Measurements from ENCODE around the gene SLC35A2.

The SLC35A2 gene

GRCh38 chrX:48911412-48912182 is at the start of gene SLC35A2:
SLC35A2 (minus strand) TSS chrX:48911646; CDS start chrX:48911636, 10 bp downstream.
- peak; percentile 65 to 72 for DNase-seq (ENCODE audit: low read depth in 2 of 2, low spot score in 1 of 2)

- no peak for DNase-seq (ENCODE audit: low read depth in 2 of 2, low spot score in 1 of 2)
These were observed 48.8 kb upstream of the SLC35A2 start for GRCh38 chrX:48960291-48960690.

GRCh38 chrX:48958635-48959094 is 47.2 kb upstream of the SLC35A2 start:
- no peak for DNase-seq (ENCODE audit: low read depth in 2 of 2, low spot score in 1 of 2)

GRCh38 chrX:48957827-48958634 is 46.6 kb upstream of the SLC35A2 start:
- peak; percentile 79 to 87 for DNase-seq (ENCODE audit: low read depth in 2 of 2, low spot score in 1 of 2)

GRCh38 chrX:48957477-48957826 is 46.0 kb upstream of the SLC35A2 start, which contains the start of gene OTUD5:
OTUD5 (minus strand) TSS chrX:48957607; CDS start chrX:48957570, 37 bp downstream.
- DNase-seq (ENCODE audit: low read depth in 2 of 2, low spot score in 1 of 2), result peak; percentile 35 to 66

GRCh38 chrX:48956728-48957414 is 45.4 kb upstream of the SLC35A2 start:
- DNase-seq (ENCODE audit: low read depth in 2 of 2, low spot score in 1 of 2), result peak in 1 of 2 donors; percentile 40

GRCh38 chrX:48948589-48948988 is 37.1 kb upstream of the SLC35A2 start:
- DNase-seq (ENCODE audit: low read depth in 2 of 2, low spot score in 1 of 2), result no peak

- no peak for DNase-seq (ENCODE audit: low read depth in 2 of 2, low spot score in 1 of 2)
These were observed 34.3 kb upstream of the SLC35A2 start for GRCh38 chrX:48945517-48946348.

- no peak for DNase-seq (ENCODE audit: low read depth in 2 of 2, low spot score in 1 of 2)
These were observed 31.4 kb upstream of the SLC35A2 start for GRCh38 chrX:48942895-48943294.

- DNase-seq (ENCODE audit: low read depth in 2 of 2, low spot score in 1 of 2), result no peak
These were observed 29.0 kb upstream of the SLC35A2 start for GRCh38 chrX:48940404-48940955.

- DNase-seq (ENCODE audit: low read depth in 2 of 2, low spot score in 1 of 2), result no peak
These were observed 28.2 kb upstream of the SLC35A2 start for GRCh38 chrX:48939524-48940228.

GRCh38 chrX:48938721-48939425 is 27.4 kb upstream of the SLC35A2 start:
- DNase-seq (ENCODE audit: low read depth in 2 of 2, low spot score in 1 of 2), result no peak

GRCh38 chrX:48937054-48937907 is 25.8 kb upstream of the SLC35A2 start:
- DNase-seq (ENCODE audit: low read depth in 2 of 2, low spot score in 1 of 2), result peak; percentile 69 to 88

GRCh38 chrX:48936429-48937053 is 25.1 kb upstream of the SLC35A2 start:
- DNase-seq (ENCODE audit: low read depth in 2 of 2, low spot score in 1 of 2), result no peak

GRCh38 chrX:48935301-48935670 is 23.8 kb upstream of the SLC35A2 start:
- DNase-seq (ENCODE audit: low read depth in 2 of 2, low spot score in 1 of 2), result no peak

- no peak for DNase-seq (ENCODE audit: low read depth in 2 of 2, low spot score in 1 of 2)
These were observed 23.3 kb upstream of the SLC35A2 start for GRCh38 chrX:48934581-48935300.

GRCh38 chrX:48933757-48934156 is 22.3 kb upstream of the SLC35A2 start:
- DNase-seq (ENCODE audit: low read depth in 2 of 2, low spot score in 1 of 2), result no peak

Measured in stimulated activated CD8-positive, alpha-beta memory T cell treated with anti-CD3 and anti-CD28 coated beads, Interleukin-4, amount 100 ng/mL, for 4 hours (primary cell).